ENCODE results near the gene PRR29. TPM values are rescaled to one million over a fixed set of nuclear protein-coding genes. Genes with fewer than 3 reads are reported as not detected.

PRR29 gene
- total and polyA plus RNA-seq, 2 donors (not counting 1 experiment from before 2014, with no cell fraction given): 0.03 TPM; not detected in 1

DNA sequence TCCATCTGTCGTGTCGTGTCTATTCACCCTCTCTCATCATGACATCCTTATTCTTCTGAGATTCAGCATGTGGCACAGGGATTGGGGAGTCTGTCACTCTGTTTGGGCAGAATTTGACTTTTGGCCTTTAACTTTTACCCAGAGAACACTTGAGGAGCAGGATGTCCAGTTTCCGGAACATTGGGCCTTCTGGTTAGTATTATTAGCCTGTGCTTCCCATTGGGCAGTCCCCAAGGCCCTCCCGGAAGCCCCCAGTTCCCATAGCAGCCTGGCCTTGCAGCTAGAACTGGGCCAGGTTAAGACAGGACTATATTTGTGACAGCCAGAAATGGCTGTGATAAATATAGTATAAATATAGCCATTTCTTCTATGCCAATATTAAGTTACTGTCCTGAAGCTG is 35.0 kb upstream of the PRR29 start:
- H3K9ac ChIP-seq (ENCODE audit: low read length): no peak overlapping the region
- WGBS (ENCODE audit: insufficient coverage): 100% methylated on average over 1 of the region's 4 CpGs
- no peak overlapping the region for H3K4me3 ChIP-seq (ENCODE audit: control extremely low read depth in 1 of 5, extremely low read depth in 1 of 5, insufficient read depth in 1 of 5, low read depth in 2 of 5, low read length in 4 of 5)
- H4K20me1 ChIP-seq (ENCODE audit: control insufficient read depth, insufficient read depth, low read length, poor library complexity, severe bottlenecking): no peaks in the 10 kb centered on the region
- Mint-ChIP-seq H3K27ac (no peak overlapping the region), H3K9me3 (ENCODE audit: insufficient read depth) (no peaks in the 10 kb centered on the region), H3K4me1 (peaks cover 20% of the 10 kb centered on the region), H3K4me3 (no peak overlapping the region), H3K27me3 (no peaks in the 10 kb centered on the region)
- no peak overlapping the region for H3K27ac ChIP-seq (ENCODE audit: low read length in 2 of 2)
- CTCF ChIA-PET: interaction anchor here (1.9 to 2.2 kb wide), 2 partner anchors 12 to 66 kb away, joined by 5 read pairs; no protein-coding TSS in a partner anchor
- intact Hi-C loops (cut with micrococcal nuclease): no loop called here
- no peak for TF ChIP-seq EZH2 (IDR thresholded peaks at IDR 0.05; ENCODE audit: borderline replicate concordance, insufficient read depth, low read depth, low read length, poor library complexity, severe bottlenecking)
- TF ChIP-seq, protein P1, sequence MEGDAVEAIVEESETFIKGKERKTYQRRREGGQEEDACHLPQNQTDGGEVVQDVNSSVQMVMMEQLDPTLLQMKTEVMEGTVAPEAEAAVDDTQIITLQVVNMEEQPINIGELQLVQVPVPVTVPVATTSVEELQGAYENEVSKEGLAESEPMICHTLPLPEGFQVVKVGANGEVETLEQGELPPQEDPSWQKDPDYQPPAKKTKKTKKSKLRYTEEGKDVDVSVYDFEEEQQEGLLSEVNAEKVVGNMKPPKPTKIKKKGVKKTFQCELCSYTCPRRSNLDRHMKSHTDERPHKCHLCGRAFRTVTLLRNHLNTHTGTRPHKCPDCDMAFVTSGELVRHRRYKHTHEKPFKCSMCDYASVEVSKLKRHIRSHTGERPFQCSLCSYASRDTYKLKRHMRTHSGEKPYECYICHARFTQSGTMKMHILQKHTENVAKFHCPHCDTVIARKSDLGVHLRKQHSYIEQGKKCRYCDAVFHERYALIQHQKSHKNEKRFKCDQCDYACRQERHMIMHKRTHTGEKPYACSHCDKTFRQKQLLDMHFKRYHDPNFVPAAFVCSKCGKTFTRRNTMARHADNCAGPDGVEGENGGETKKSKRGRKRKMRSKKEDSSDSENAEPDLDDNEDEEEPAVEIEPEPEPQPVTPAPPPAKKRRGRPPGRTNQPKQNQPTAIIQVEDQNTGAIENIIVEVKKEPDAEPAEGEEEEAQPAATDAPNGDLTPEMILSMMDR (IDR thresholded peaks at IDR 0.05): no peak
- DNase-seq (no peak), ATAC-seq (ENCODE audit: low read depth) (no peak)
- no peaks in the 10 kb centered on the region for H3K27me3 ChIP-seq (replicated peaks in 1 of 4; ENCODE audit: control extremely low read depth in 1 of 4, control insufficient read depth in 3 of 4, insufficient read depth in 4 of 4, low read length in 3 of 4)
- H3K9me3 ChIP-seq (ENCODE audit: control extremely low read depth in 1 of 3, control insufficient read depth in 2 of 3, insufficient read depth in 1 of 3, low read length in 2 of 3): no peaks in the 10 kb centered on the region
- H3K36me3 ChIP-seq (replicated peaks in 1 of 2; ENCODE audit: control extremely low read depth in 1 of 2, control insufficient read depth in 1 of 2, extremely low read depth in 1 of 2, insufficient read depth in 2 of 2, low read length in 1 of 2): no peaks in the 10 kb centered on the region
- no peaks in the 10 kb centered on the region for H3K79me2 ChIP-seq (ENCODE audit: control insufficient read depth, insufficient read depth, low read length)
- H3K4me1 ChIP-seq (ENCODE audit: control insufficient read depth in 2 of 2, insufficient read depth in 2 of 2, low read length in 2 of 2): peaks cover 13 to 24% of the 10 kb centered on the region in 2 donors
- no peak overlapping the region for H3K4me2 ChIP-seq (replicated peaks; ENCODE audit: low read depth, low read length, poor library complexity, severe bottlenecking)
- H2AFZ ChIP-seq (ENCODE audit: insufficient read depth, low read depth, low read length, poor library complexity, severe bottlenecking): no peak overlapping the region
- POLR2A ChIA-PET: no interaction called here

DNA sequence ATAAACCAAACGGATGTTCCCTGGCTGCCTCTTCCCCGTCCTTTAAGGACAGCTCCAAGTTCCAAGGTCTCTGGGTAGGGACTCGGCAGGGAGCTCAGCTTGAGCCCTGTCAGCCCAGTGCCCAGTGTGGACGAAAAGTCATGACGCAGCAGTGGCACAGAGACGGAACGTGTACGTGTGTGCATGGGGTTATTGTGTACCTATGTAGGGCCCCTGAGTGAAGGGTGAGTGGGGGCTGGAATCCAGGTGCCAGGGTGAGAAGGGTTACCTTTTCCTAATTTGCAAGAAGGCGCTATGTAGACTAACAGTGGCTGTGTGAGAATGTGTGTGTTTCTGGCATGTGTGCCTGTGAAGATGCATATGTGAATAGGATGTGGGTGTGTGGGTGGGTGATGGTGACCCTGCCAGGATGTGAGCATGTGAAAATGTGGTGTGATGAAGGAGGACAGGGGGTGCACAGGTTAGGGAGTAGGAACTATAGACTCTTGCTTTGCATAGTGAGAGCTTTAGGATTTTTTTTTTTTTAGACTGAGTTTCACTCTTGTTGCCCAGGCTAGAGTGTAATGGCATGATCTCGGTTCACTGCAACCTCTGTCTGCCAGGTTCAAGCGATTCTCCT is 31.4 kb upstream of the PRR29 start:
- peaks cover 14% of the 10 kb centered on the region for H3K4me1 Mint-ChIP-seq
- Histone ChIP-seq H3K9me3 (ENCODE audit: control extremely low read depth in 1 of 3, control insufficient read depth in 2 of 3, insufficient read depth in 1 of 3, low read length in 2 of 3) (no peaks in the 10 kb centered on the region), H3K9ac (ENCODE audit: low read length) (no peak overlapping the region), H4K20me1 (ENCODE audit: control insufficient read depth, insufficient read depth, low read length, poor library complexity, severe bottlenecking) (no peaks in the 10 kb centered on the region), H3K27ac (ENCODE audit: low read length in 2 of 2) (no peak overlapping the region), H3K36me3 (replicated peaks in 1 of 2; ENCODE audit: control extremely low read depth in 1 of 2, control insufficient read depth in 1 of 2, extremely low read depth in 1 of 2, insufficient read depth in 2 of 2, low read length in 1 of 2) (no peaks in the 10 kb centered on the region), H3K4me3 (ENCODE audit: control extremely low read depth in 1 of 5, extremely low read depth in 1 of 5, insufficient read depth in 1 of 5, low read depth in 2 of 5, low read length in 4 of 5) (no peak overlapping the region), H3K79me2 (ENCODE audit: control insufficient read depth, insufficient read depth, low read length) (no peaks in the 10 kb centered on the region), H3K27me3 (replicated peaks in 1 of 4; ENCODE audit: control extremely low read depth in 1 of 4, control insufficient read depth in 3 of 4, insufficient read depth in 4 of 4, low read length in 3 of 4) (peaks cover 0 to 2% (median 0%) of the 10 kb centered on the region in 4 experiments), H3K4me1 (ENCODE audit: control insufficient read depth in 2 of 2, insufficient read depth in 2 of 2, low read length in 2 of 2) (peaks cover 5 to 12% of the 10 kb centered on the region in 2 donors), H2AFZ (ENCODE audit: insufficient read depth, low read depth, low read length, poor library complexity, severe bottlenecking) (no peak overlapping the region), H3K4me2 (replicated peaks; ENCODE audit: low read depth, low read length, poor library complexity, severe bottlenecking) (no peak overlapping the region)
- no peak overlapping the region for H3K4me3 Mint-ChIP-seq
- no peak overlapping the region for H3K27ac Mint-ChIP-seq
- DNase-seq: no peak
- no peaks in the 10 kb centered on the region for H3K9me3 Mint-ChIP-seq (ENCODE audit: insufficient read depth)
- 90% methylated on average over 11 of the region's 11 CpGs for WGBS (ENCODE audit: insufficient coverage)
- ATAC-seq (ENCODE audit: low read depth): no peak
- intact Hi-C loops (cut with micrococcal nuclease): no loop called here
- ChIA-PET CTCF (interaction anchor here (0.6 to 4.0 kb wide), 4 partner anchors 15 to 1207 kb away, joined by 3 to 14 read pairs (median 8); no protein-coding TSS in a partner anchor), POLR2A (interaction anchor here (0.6 kb wide), 1 partner anchor 55 kb away, joined by 7 read pairs; no protein-coding TSS in a partner anchor)
- H3K27me3 Mint-ChIP-seq: no peaks in the 10 kb centered on the region
- TF ChIP-seq, protein P1 (IDR thresholded peaks at IDR 0.05): no peak
- no peak for TF ChIP-seq EZH2 (IDR thresholded peaks at IDR 0.05; ENCODE audit: borderline replicate concordance, insufficient read depth, low read depth, low read length, poor library complexity, severe bottlenecking)
